HTERT RPE-1 (cell line): ENCODE measurements around the gene C11orf87.

Experiments used
- in situ Hi-C: fragments of 300-500 bp; cut with MboI; formaldehyde crosslinking; loops from 4 replicates; pipeline ENCODE4 v1.14.3; 2020; ENCODE audit warnings: low sequenced_read_pairs

The C11orf87 gene

DNA sequence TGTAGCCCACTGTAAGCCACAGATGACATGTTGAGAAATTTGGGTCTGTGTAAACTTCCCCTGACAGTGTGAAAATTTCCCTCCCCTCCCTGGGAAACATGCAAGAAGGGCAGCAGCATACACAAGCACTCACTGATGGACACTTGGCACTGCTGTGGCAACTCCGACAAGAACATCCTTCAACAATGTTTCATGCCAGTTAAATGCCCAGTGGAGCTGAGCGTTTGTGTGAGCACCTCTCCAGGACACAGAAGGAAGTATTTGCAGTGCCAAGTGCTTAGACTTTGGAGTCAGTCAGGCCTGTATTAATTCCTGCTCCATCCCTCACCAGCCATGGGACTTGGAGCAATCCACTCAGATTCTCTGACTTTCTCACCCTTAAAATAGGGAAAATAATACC is 17.7 kb downstream of the C11orf87 start:
- in situ Hi-C loops: no loop called here

DNA sequence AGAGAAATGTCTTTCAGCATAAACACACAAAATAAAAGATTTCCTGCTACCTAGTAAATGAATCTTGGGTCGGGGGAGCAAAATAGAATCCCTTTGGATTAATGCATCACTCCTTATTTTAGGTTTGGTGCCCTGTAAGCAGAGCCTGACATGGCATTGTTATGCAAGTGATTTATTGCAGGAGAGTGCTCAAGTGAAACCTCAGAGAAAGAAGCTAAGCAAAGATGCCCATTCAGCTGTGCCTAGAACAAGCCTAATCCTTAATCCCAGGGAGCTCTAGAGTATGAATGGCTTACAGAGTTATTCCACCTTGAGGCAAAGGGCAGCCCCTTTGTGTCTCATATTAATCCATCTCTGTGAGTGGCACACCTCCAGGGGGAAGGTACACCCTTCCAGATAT is 21.1 kb downstream of the C11orf87 start:
- in situ Hi-C loops: no loop called here

DNA sequence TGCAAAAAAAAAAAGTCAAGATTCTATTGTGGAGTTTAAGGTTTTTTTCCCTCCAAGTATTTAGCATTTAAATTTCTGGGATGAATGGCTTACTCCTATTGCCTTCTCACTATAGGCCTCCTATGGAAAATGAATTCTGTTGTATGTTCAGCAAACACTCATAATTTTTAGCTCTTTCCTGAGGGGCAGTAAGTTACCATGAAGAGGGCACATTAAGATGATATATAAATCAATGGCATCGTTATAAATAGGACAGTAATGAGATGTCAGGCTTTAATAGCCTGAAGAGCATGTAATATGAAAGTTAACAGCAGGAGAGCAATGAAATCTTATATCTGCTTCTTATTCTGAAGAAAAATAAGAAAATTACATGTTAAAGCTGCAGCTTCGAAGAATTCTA is 32.9 kb downstream of the C11orf87 start:
- in situ Hi-C loops: no loop called here
